GM23338 (cell line): ENCODE data around the gene DNAH8. TPM values are rescaled to one million over a fixed set of nuclear protein-coding genes. Genes with fewer than 3 reads are reported as not detected.

Source experiments
- ATAC-seq: fragments of 200-7000 bp; cut with Tn5 transposase; 3 replicates; pipeline ENCODE4 v1.9.1; 2020
- DNase-seq: peaks from one replicate; pipeline ENCODE4 v3.0.0-alpha.2; 2015; ENCODE audit warnings: low spot score
- H2AFZ ChIP-seq: fragments of 200-600 bp; sonication (generic); 2 replicates; pipeline ENCODE4 v1.8.0; 2016; ENCODE audit warnings: antibody characterized with exemption, mild to moderate bottlenecking, moderate library complexity
- H3F3A ChIP-seq: fragments of 200-600 bp; sonication (generic); replicated peaks from 2 replicates; pipeline ENCODE4 v1.8.0; 2017; ENCODE audit warnings: antibody characterized with exemption, mixed run types, low read depth
- H3K27ac ChIP-seq: fragments of 200-600 bp; sonication (generic); 2 replicates; pipeline ENCODE4 v1.6.1; 2016; ENCODE audit warnings: low read depth
- H3K27me3 ChIP-seq: fragments of 200-600 bp; sonication (generic); 2 replicates; pipeline ENCODE4 v1.8.0; 2016; ENCODE audit warnings: mild to moderate bottlenecking, mixed run types, moderate library complexity; ENCODE audit not compliant: insufficient read depth
- H3K36me3 ChIP-seq: fragments of 200-600 bp; sonication (generic); 2 replicates; pipeline ENCODE4 v1.8.0; 2016; ENCODE audit warnings: mild to moderate bottlenecking; ENCODE audit not compliant: insufficient read depth
- H3K4me1 ChIP-seq: fragments of 200-600 bp; sonication (generic); 2 replicates; pipeline ENCODE4 v1.8.0; 2016; ENCODE audit warnings: mild to moderate bottlenecking, moderate library complexity; ENCODE audit not compliant: insufficient read depth
- H3K4me2 ChIP-seq: fragments of 200-600 bp; sonication (generic); 2 replicates; pipeline ENCODE4 v1.7.1; 2017; ENCODE audit warnings: mixed run types
- H3K4me3 ChIP-seq: fragments of 200-600 bp; sonication (generic); 2 replicates; pipeline ENCODE4 v1.6.1; 2016; ENCODE audit warnings: mixed run types
- H3K79me2 ChIP-seq: fragments of 200-600 bp; sonication (generic); replicated peaks from 2 replicates; pipeline ENCODE4 v1.8.0; 2017; ENCODE audit warnings: mild to moderate bottlenecking; ENCODE audit not compliant: insufficient read depth
- H3K9me2 ChIP-seq: fragments of 200-600 bp; sonication (generic); 2 replicates; pipeline ENCODE4 v1.8.0; 2017; ENCODE audit not compliant: insufficient read depth
- H4K20me1 ChIP-seq: fragments of 200-600 bp; sonication (generic); replicated peaks from 2 replicates; pipeline ENCODE4 v1.8.0; 2017; ENCODE audit warnings: mild to moderate bottlenecking; ENCODE audit not compliant: insufficient read depth
- H3K27ac Mint-ChIP-seq: 2 replicates; pipeline ENCODE4 v1.8.0; 2020; ENCODE audit warnings: inconsistent platforms, mild to moderate bottlenecking, moderate library complexity, mixed read lengths
- H3K27me3 Mint-ChIP-seq: 3 replicates; pipeline ENCODE4 v1.8.0; 2022; ENCODE audit warnings: low read depth, mild to moderate bottlenecking, moderate library complexity, mixed read lengths, inconsistent platforms; ENCODE audit not compliant: insufficient read depth, poor library complexity
- H3K36me3 Mint-ChIP-seq: 3 replicates; pipeline ENCODE4 v1.8.0; 2021; ENCODE audit warnings: low read depth, mild to moderate bottlenecking, inconsistent platforms, moderate library complexity, mixed read lengths
- H3K4me1 Mint-ChIP-seq: 3 replicates; pipeline ENCODE4 v1.8.0; 2020; ENCODE audit warnings: mild to moderate bottlenecking, inconsistent platforms, mixed read lengths
- H3K4me3 Mint-ChIP-seq: 3 replicates; pipeline ENCODE4 v1.8.0; 2021; ENCODE audit warnings: moderate library complexity, mild to moderate bottlenecking, inconsistent platforms, mixed read lengths
- H3K9me3 Mint-ChIP-seq: 3 replicates; pipeline ENCODE4 v1.8.0; 2020; ENCODE audit warnings: moderate library complexity, mild to moderate bottlenecking, inconsistent platforms, mixed read lengths
- CREB1 ChIP-seq: fragments of 250-450 bp; sonication (Bioruptor Pico); IDR thresholded peaks from 2 replicates; pipeline ENCODE4 v1.5.0; 2020; ENCODE audit warnings: low read depth, mild to moderate bottlenecking, moderate library complexity
- ETS1 ChIP-seq: IDR thresholded peaks from 2 replicates; pipeline ENCODE4 v1.6.1; 2016; ENCODE audit warnings: antibody characterized with exemption
- EZH2 ChIP-seq: fragments of 200-600 bp; sonication (generic); IDR thresholded peaks from one replicate; pipeline ENCODE4 v1.8.0; 2017; ENCODE audit warnings: antibody characterized with exemption, mild to moderate bottlenecking, low read depth; ENCODE audit not compliant: unreplicated experiment
- EZH2phosphoT487 ChIP-seq: fragments of 200-600 bp; sonication (generic); IDR thresholded peaks from one replicate; pipeline ENCODE4 v1.8.1; 2018; ENCODE audit warnings: antibody characterized with exemption; ENCODE audit not compliant: unreplicated experiment
- NANOG ChIP-seq: IDR thresholded peaks from 2 replicates; pipeline ENCODE4 v1.6.1; 2016; ENCODE audit warnings: antibody characterized with exemption, borderline replicate concordance
- POLR2AphosphoS5 ChIP-seq: IDR thresholded peaks from 2 replicates; pipeline ENCODE4 v1.6.1; 2016; ENCODE audit warnings: antibody characterized with exemption, low read depth
- REST ChIP-seq: IDR thresholded peaks from one replicate; pipeline ENCODE4 v1.6.1; 2018; ENCODE audit warnings: antibody characterized with exemption; ENCODE audit not compliant: unreplicated experiment
- STAT1 ChIP-seq: IDR thresholded peaks from one replicate; pipeline ENCODE4 v1.6.1; 2016; ENCODE audit warnings: antibody characterized with exemption; ENCODE audit not compliant: unreplicated experiment
- ZNF331 ChIP-seq: fragments of 250-450 bp; sonication (Bioruptor Pico); IDR thresholded peaks from 2 replicates; pipeline ENCODE4 v1.5.0; 2020; ENCODE audit warnings: low read depth, mild to moderate bottlenecking, moderate library complexity
- ZNF462 ChIP-seq: fragments of 250-450 bp; sonication (Bioruptor Pico); IDR thresholded peaks from 2 replicates; pipeline ENCODE4 v1.5.0; 2020; ENCODE audit warnings: mild to moderate bottlenecking, moderate library complexity
- polyA plus RNA-seq: library from polyadenylated mRNA; unstranded; fragments of >200 nt; fragmentation: Nextera tagmentation; extraction: Ambion mirVana; gene quantifications from 2 replicates; pipeline ENCODE4 v1.2.1, GENCODE V29; 2016
- total RNA-seq: library from RNA; depleted of rRNA; stranded (reverse); fragments of >200 nt; shearing (Covaris generic); gene quantifications from 2 replicates; pipeline ENCODE4 v1.2.3, GENCODE V29; 2014

Gene DNAH8
- total and polyA plus RNA-seq, 2 experiments from 2014 or later: 0.02 TPM; not detected in 1

GRCh38 chr6:38852215-38852614 lies 137.1 kb downstream of the DNAH8 start:
- H3K9me3 Mint-ChIP-seq: no peaks in the 10 kb centered on the region
- ATAC-seq: peak; percentile 70
- no peak overlapping the region for H3K4me2 ChIP-seq

More at GRCh38 chr6:38852215-38852614, 137.1 kb downstream of the DNAH8 start:
- no peak overlapping the region for H3K4me3 ChIP-seq
- no peaks in the 10 kb centered on the region for H3K79me2 ChIP-seq
- no peak for TF ChIP-seq REST
- TF ChIP-seq EZH2: no peak
- TF ChIP-seq NANOG: no peak
- TF ChIP-seq STAT1: no peak
- no peak for TF ChIP-seq EZH2phosphoT487
- TF ChIP-seq ZNF331 (CRISPR knock-in tag): no peak
- TF ChIP-seq POLR2AphosphoS5: no peak
- no peak for TF ChIP-seq ZNF462 (CRISPR knock-in tag)
- TF ChIP-seq ETS1: no peak
- no peak for TF ChIP-seq CREB1 (CRISPR knock-in tag)
- no peaks in the 10 kb centered on the region for H3F3A ChIP-seq
- H3K4me1 Mint-ChIP-seq: peaks cover 30% of the 10 kb centered on the region
- H3K4me1 ChIP-seq: peaks cover 22% of the 10 kb centered on the region
- no peak overlapping the region for H3K27ac Mint-ChIP-seq
- no peaks in the 10 kb centered on the region for H3K36me3 ChIP-seq
- no peaks in the 10 kb centered on the region for H4K20me1 ChIP-seq
- no peak overlapping the region for H3K4me3 Mint-ChIP-seq
- peaks cover 2% of the 10 kb centered on the region for H3K27me3 Mint-ChIP-seq
- H3K36me3 Mint-ChIP-seq: no peaks in the 10 kb centered on the region
- H3K27me3 ChIP-seq: no peaks in the 10 kb centered on the region
- peak overlapping the region; percentile 9; the same call in 1 of the 2 replicates for H2AFZ ChIP-seq
- H3K27ac ChIP-seq: no peak overlapping the region
- no peaks in the 10 kb centered on the region for H3K9me2 ChIP-seq
- peak; percentile 32 for DNase-seq
